HEK293T (cell line): Measurements from ENCODE around the gene SPDYE6.

Experiments used
- BHLHE40 ChIP-seq: fragments of 450-650 bp; IDR thresholded peaks from 2 replicates; pipeline ENCODE4 v1.6.1; 2016; ENCODE audit warnings: mild to moderate bottlenecking, moderate library complexity, borderline replicate concordance
- ELF4 ChIP-seq: fragments of 450-650 bp; IDR thresholded peaks from 2 replicates; pipeline ENCODE4 v1.6.1; 2017; ENCODE audit warnings: antibody characterized with exemption
- FOXA1 ChIP-seq: fragments of 450-650 bp; IDR thresholded peaks from 2 replicates; pipeline ENCODE4 v1.6.1; 2016; ENCODE audit warnings: mild to moderate bottlenecking
- TARDBP ChIP-seq: fragments of 450-650 bp; IDR thresholded peaks from 2 replicates; pipeline ENCODE4 v1.6.1; 2016

GRCh38 chr7:102296179-102296438 lies 60.1 kb downstream of the SPDYE6 start:
- no peak for TF ChIP-seq TARDBP
- TF ChIP-seq BHLHE40, result no peak
- no peak for TF ChIP-seq ELF4
- TF ChIP-seq FOXA1, result no peak
